T-helper 1 cell treated with Interleukin-12 subunit alpha and Interleukin-12 subunit beta and Interleukin-4 antibody, amounts not matched to agents 30 ng/mL and 1 ng/mL, for 36 hours (primary cell): ENCODE measurements around the gene MBOAT2. TPM values are rescaled to one million over a fixed set of nuclear protein-coding genes. Genes with fewer than 3 reads are reported as not detected.
"Not testable (repeated sequence)": the region's sequence is repeated elsewhere in the genome, so short reads cannot be mapped to it uniquely, and the experiment has no call there.

Experiments
- intact Hi-C: fragments of 100-400 bp; cut with micrococcal nuclease; formaldehyde crosslinking; loops from one replicate; pipeline ENCODE4 v1.15.1; 2024
- total RNA-seq: library from RNA; stranded (reverse); gene quantifications from 2 replicates; pipeline ENCODE4 v1.2.3, GENCODE V29; 2022

Gene MBOAT2, protein sequence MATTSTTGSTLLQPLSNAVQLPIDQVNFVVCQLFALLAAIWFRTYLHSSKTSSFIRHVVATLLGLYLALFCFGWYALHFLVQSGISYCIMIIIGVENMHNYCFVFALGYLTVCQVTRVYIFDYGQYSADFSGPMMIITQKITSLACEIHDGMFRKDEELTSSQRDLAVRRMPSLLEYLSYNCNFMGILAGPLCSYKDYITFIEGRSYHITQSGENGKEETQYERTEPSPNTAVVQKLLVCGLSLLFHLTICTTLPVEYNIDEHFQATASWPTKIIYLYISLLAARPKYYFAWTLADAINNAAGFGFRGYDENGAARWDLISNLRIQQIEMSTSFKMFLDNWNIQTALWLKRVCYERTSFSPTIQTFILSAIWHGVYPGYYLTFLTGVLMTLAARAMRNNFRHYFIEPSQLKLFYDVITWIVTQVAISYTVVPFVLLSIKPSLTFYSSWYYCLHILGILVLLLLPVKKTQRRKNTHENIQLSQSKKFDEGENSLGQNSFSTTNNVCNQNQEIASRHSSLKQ
- total RNA-seq = 3.4 and 4.7 TPM in 2 replicates

DNA sequence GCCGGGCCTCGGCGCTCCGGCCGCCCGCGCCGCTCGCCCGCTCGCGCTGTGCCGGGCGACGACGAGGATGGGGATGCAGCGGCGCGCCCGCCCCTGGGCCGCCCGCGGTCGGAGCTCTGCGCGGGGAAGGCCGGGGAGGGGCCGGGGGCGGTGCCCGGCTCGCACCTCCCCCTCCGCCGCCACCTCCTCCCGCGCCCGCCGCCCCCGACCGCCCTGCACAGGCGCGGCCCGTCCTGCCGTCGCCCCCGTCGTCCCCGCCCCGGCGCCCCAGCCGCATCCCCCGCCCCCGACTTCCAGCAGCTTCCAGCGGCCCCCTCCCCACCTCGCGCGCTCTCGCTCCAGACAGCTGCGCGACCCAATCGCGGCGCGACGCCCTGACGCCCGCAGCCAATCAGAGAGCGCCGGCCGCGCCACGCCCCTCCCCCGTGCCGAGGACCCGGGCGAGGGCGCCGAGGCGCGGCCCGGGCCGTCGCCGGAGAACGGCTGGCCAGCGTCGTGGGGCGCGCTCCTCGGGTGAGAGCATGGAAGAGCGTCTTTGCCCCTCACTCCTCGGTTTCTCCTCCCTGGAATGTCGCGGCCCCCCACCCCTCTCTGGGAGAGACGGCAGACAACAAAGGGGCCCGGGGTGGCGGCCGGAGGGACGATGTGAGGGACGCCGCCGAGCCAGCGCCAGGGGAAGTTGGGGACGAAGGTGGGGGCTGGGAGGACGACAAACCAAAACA lies at the start of gene MBOAT2:
MBOAT2 (minus strand) TSS at position 69 of the 722 bp plus-strand sequence. CDS start 70 bp downstream, outside the sequence.
- intact Hi-C loops = loop anchor here (1.0 to 10.0 kb wide), 3 partner anchors 166 to 631 kb away; partner anchors contain the start of genes CPSF3, ITGB1BP1, KIDINS220 and YWHAQ

DNA sequence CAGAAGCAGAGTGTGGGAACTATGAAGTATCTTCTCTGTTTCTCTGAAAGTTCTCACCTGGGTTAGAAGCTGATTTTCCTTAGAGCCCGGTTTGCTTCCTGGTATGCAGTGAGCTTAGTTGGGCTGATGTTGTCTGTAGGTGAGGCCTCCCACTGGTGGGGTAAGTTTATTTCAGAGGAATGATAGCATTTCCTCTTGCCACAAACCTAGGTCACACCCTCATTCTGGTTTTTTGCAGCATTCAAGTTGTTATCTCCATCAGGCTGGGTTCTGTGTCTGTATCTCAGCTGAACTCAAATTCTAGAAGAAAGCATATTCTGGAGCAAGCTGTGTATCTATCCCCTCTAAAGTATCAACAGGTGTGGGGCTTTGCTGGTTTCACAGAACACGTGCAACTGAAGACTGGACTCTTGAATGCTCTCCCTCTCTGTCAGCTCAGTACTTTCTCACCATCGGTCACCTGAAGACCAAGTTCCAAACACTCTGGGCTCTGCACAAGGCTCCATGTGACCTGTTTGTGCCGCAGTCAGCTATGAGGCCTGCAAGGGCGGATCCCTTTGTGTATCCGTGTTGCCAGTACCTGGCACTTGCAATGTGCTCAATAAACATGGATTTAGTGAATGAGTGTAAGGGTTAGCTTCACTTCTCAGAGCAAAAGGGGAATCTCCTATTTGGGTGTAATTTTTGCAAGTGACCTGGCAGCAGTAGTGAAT lies 49.5 kb upstream of the MBOAT2 start:
- intact Hi-C loops = no loop called here

DNA sequence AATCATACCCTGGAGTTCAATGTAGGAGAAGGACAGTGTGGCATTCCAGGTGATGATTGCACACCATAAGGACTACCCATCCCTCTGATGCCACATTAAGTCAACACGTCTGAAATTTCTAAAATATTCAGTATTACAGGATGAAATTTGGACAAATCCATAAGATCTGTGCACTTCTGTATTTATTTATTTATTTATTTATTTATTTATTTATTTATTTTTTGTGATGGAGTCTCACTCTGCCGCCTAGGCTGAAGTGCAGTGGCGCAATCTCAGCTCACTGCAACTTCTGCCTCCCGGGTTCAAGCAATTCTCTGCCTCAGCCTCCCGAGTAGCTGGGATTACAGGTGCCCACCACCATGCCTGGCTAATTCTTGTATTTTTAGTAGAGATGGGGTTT lies 48.0 kb upstream of the MBOAT2 start:
- intact Hi-C loops = not testable (repeated sequence)

DNA sequence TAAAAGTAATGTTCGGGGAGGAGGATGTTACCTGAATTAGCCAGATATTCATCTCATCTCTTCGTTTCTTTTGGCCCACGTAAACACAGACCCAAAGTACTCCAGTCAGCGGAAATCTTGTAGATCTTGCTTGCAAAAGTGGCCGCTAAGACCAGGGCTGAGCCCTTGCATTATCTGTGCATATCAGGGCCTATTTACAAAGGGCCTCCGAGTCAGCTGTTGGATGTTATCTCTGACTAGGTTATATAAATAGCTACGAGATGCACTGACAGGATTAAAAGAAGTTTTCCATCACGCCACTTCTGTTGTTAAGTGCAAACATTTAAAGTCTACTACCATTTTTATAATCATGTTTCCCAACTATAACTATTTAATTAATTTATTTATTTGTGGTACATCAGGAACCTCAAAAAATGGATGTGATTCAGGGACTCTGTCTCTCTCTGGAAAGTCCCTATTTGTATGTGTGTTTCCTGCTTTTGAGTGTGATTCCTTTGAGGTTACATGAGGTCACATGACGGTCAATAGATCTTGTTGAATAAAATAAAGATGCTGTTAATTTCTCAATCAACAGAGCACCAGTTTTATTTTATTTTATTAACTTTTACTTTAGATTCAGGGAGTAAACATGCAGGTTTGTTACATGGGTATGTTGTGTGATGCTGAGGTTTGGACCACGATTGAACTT lies 46.8 kb upstream of the MBOAT2 start:
- intact Hi-C loops = no loop called here

DNA sequence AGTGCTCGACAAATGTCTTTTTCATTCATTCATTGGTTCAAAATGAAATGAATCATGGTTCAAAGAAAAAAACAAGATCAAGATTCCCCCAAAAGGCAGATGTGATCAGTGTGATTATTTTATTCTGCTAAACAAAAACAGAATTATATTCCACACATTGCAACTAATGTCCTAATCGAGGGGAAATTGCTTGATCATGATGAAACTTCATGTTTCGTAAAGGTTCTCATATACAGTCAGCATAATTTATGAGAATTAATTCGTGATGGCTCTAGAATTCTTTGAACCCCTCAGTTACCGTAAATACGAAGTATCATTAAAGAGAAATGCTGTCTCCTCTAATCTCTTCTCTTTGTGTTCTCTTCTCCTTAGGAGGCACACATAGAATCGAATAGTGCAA lies 42.1 kb upstream of the MBOAT2 start:
- intact Hi-C loops = no loop called here

DNA sequence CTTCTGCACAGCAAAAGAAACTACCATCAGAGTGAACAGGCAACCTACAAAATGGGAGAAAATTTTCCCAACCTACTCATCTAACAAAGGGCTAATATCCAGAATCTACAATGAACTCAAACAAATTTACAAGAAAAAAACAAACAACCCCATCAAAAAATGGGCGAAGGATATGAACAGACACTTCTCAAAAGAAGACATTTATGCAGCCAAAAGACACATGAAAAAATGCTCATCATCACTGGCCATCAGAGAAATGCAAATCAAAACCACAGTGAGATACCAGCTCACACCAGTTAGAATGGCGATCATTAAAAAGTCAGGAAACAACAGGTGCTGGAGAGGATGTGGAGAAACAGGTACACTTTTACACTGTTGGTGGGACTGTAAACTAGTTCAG lies 40.0 kb upstream of the MBOAT2 start:
- intact Hi-C loops = not testable (repeated sequence)

DNA sequence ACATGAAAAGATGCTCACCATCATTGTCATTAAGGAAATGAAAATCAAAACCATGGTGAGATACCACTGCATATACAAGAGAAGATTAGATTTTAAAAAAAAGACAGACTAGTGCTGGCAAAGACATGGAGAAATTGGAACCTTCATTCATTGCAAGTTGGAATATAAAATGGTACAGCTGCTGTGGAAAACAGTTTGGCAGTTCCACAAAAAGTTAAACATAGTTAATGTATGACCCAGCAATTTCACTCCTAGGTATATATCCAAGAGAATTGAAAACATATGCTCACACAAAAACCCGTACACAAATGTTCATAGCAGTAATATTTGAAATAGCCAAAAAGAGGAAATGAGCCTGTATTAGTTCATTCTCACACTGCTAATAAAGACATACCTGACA lies 33.7 kb upstream of the MBOAT2 start:
- intact Hi-C loops = no loop called here

DNA sequence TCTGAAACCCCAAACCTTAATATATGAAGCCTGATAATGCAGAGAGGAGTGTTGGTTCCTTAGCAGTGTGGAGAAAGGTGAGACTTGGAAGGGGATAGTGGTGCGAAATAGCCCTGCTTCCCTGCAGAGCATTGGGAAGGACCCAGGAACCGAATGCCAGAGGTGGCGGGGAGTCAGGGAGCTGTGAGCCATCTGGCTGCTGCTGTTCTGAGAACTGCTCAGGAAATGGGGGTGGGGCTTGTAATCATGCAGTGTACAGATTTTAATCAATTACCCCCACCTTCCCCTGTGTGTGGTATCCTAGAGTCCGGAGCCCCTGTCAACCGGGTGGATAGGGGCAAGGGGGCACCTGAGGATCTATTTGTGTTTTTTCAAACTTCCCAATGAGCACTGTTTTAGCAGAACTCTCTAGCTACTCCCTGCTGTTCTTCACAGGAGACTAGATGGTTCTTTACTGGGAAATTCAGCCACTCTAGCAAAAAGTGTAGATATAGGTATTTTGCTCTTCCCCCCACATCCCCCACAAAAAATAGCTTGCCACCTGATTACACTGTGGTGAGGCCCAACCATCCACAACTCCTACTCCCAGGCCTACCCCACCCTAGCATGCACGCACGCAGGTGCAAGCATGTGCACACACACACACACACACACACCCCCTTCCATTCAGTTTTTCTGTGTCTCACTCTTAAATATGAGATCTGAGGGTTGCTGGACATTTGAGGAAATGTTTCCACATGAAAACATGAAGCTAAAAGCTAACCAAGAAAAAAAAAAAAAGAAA lies 30.1 kb upstream of the MBOAT2 start:
- intact Hi-C loops = no loop called here

DNA sequence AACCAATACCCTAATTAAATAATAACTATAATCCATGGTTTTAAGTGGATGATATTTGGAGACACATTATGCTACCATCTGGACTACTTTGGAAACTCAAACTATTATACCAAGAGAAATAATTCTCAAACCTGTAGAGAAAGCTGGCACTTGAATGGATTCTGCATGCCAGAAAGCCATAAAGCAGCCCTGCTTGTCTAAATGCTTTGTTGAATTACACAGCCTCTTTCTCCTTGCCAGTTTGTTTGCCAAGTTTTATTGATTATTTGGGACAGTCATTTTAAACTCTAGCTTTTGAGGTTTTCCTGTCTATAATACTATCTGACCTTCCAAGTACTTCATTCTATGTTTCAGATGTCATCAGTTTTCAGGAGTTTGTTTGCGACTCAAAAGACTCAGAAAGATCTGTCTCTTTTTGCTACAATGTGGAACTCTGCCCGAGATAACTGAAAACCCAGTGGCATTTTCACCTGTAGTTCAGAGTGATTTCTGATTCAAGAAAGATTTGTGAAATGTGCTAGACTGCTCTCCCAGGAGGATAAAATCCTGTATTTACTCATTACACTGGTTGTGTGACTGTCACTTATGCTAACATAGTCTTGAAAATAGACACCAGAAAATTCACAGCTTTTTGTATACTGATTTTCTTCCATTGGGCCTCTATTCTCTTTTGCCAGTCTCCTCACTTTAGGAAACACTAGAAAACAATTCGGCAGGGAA lies 29.2 kb upstream of the MBOAT2 start:
- intact Hi-C loops = no loop called here

DNA sequence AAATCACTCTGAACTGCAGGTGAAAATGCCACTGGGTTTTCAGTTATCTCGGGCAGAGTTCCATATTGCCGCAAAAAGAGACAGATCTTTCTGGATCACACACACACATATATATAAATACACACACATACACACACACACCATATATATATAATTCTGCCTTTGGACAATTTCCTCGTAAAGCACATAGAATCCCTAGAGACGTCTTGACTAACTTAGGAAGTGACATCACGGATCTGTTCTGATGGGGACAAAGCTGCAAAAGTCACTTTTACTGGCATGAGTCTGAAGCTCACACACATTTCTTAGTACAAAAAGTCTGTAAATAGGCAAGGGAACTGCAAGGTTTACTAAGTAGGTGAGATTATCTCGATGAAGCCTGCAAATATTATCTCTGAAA lies 28.6 kb upstream of the MBOAT2 start:
- intact Hi-C loops = no loop called here

DNA sequence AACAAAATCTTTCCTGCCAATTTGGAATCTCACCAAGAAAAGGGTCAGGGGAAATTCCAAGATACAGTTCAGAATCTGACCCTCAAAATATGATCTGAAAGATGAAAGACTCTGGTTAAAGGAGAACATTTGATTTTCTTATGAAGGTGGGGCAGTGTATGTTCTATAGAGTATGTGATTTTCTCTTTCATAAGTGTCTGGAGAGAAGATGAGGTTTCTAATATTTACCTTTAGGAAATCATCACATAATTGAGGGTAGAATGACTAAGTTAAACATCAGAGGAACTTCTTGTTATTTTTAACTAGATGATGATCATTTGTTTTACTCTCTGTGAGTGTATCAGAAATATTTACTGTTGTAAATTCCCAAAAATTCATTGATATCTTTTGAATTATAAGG lies 27.8 kb upstream of the MBOAT2 start:
- intact Hi-C loops = no loop called here

DNA sequence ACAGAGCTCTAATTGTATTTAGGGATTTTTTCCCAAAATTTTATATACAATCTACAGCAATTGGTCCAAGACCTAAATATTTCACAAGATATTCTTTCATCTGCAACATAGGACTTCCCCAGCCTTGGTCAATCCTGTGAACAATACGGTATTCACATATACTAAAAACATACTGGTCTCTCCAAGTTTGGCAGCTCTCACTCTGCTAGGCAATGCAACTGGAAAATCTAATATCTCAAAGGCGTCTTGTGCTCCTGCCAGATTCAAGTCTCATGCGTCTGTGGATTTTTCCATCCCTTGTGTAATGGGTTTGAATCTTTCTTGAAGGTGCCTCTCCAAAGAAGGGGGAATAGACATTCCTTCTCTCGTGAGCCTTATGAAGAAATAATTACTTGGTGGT lies 27.4 kb upstream of the MBOAT2 start:
- intact Hi-C loops = no loop called here

DNA sequence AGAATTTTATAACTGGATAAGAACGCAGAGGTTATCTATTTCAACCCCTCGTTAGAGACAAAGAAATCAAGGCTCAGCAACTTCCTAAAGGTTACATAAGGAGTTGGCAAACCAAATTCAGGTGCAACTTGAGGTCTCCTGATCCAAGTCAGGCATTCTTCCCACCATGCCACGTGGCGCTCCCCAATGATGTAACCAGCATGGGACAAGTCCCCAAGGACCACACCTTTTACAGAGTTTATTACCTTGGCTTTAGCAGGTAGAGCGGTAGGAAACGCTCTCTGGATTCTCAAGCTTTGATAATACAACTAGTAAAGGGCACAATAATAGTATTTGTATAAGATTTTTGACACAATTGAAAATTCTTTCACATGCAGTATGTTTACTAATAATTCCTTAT lies 26.7 kb upstream of the MBOAT2 start:
- intact Hi-C loops = no loop called here

DNA sequence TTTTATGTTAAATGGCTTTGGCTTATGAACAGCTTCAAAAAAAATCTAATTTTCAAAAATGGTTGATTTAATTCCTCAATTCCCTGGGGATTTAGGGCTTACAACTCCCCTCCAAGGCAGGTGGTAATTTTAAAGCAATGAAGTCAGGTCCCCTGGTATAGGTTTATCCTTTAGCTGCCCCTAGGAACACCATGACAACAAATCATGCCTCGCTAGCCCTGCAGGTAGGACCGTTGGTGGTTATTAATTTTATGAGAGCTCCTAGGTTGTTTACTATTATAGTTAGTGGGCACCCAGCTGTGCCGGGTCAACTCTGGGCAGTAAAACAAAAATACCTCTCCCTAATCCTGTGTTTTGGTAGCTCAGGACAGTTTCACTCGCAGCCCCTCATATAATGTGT lies 26.2 kb upstream of the MBOAT2 start:
- intact Hi-C loops = no loop called here

DNA sequence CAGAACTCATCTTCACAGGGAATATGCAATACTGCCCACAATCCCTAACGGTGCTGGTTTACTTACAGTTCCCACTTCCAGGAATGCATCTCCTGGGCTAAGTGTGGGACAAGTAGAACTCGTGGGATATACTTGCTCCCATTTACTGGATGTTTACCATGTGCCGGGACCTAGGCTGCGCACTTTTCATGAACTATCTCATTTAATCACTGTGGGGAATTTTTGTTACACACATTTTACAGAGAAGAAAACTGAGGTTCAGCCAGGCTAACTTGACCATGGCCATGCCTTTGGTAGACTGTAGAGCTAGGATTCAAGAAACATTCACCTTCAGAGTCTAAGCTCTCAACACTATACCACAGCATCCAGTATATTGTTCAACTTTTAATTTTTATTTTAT lies 24.4 kb upstream of the MBOAT2 start:
- intact Hi-C loops = no loop called here

DNA sequence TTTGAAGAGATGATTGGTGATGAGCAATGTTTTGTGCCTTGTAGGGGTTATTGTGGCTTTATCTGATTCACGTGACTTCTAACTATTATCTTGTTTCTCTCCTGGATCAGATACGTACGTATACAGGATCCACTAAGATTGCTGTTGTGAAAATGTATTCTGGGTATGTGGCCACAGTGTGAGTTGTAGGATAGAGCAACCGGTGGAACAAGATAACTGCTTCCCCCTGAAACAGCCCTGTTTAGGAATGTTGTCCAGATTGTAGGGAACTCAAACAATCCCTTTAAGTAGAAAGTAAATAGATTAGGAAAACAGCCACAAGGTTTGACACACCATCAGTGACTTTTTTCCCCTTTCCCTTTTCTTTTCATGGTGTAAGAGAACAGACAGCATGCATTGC lies 22.3 kb upstream of the MBOAT2 start:
- intact Hi-C loops = no loop called here

DNA sequence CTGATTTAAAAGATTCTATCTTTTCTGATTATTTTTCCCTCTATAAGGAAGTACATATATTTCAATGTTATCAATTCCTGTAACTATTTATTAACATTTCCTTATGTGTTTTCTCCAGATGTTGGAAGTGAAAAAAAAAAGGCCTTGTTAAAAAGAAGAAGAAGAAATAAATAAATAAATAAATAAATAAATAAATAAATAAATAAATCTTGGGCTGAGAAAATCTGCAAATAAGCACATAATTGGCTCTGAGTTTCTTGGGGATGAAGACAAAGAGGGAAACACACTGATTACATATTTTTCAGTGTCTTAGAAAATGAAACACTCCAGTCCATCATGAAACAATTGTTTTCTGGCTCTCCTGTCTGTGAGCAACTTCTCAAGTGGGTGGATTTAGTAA lies 21.1 kb upstream of the MBOAT2 start:
- intact Hi-C loops = no loop called here

DNA sequence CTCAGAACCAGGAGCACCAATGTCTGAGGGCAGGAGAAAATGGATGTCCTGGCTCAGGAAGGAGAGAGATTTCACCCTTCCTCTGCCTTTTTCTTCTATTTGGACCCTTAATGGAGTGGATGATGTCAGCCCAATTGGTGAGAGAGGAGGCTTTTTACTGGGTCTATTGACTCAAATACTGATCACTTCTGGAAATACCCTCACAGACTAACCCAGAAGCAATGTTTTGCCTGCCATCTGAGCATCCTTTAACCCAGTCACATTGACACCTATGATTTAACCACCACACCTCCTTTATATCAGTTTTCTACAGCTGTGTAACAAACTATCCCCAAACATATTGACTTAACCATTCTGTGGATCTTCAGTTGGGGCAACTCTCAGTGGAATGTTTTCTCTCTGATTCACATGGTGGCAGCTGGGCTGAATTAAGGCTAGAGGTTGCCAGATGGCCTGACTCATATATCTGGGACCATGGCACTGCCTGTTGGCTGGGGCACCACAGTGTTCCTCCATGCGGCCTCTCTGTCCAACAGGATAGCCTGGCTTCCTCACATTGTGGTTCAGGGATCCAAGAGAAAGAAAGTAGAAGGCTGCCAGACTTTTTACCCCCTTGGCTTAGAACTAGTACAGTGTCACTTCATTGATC lies 18.2 kb upstream of the MBOAT2 start:
- intact Hi-C loops = no loop called here

DNA sequence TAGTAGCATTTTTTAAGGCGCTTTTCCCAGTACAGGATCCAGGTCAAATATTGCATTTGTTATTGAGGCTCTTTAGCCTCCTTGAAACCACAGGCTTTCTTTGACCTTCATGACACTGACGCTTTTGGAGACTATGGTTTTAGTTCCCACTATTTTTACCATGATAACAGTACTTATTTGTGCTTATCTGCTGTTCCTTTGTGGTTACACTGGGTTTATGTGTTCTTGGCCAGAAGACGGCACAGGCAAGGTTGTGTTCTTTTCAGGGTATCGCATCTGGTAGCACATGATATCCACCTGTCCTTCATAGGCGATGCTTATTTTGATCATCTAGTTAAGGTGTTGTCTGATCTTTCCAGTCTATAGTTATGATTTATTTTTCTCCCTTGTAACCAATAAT lies 16.8 kb upstream of the MBOAT2 start:
- intact Hi-C loops = no loop called here
